H1 (cell line): ENCODE measurements around the gene ADIPOQ.

ENCODE experiments used
- ASH2L ChIP-seq: fragments of 200-600, 300-600 bp; sonication (generic); IDR thresholded peaks from one replicate; pipeline ENCODE4 v1.7.1; 2017; ENCODE audit warnings: low read length
- CREB1 ChIP-seq: IDR thresholded peaks from 2 replicates; pipeline ENCODE4 v1.6.1; 2012; ENCODE audit warnings: inconsistent platforms
- CTCF ChIP-seq, 3 experiments: IDR thresholded peaks; 1 replicate in 2 of 3; 2 replicates in 1 of 3; pipeline versions ENCODE4 v1.5.1 to v1.6.1; 2011; ENCODE audit warnings: low read length in 3 of 3, mild to moderate bottlenecking in 3 of 3, inconsistent platforms in 2 of 3, low read depth in 1 of 3, moderate library complexity in 1 of 3; ENCODE audit not compliant: insufficient read depth in 1 of 3; ENCODE audit errors: control extremely low read depth in 1 of 3
- EZH2 ChIP-seq: fragments of 200-600 bp; sonication (generic); IDR thresholded peaks from 2 replicates; pipeline ENCODE4 v1.7.1; 2012; ENCODE audit warnings: low read depth, mild to moderate bottlenecking, moderate library complexity, low read length, inconsistent platforms; ENCODE audit not compliant: severe bottlenecking
- FOSL1 ChIP-seq: IDR thresholded peaks from 2 replicates; pipeline ENCODE4 v1.6.1; 2011; ENCODE audit warnings: mild to moderate bottlenecking, low read depth, low read length, moderate library complexity; ENCODE audit not compliant: insufficient read depth
- POLR2A ChIP-seq, 2 experiments: IDR thresholded peaks; 1 replicate in 1 of 2; 2 replicates in 1 of 2; pipeline ENCODE4 v1.6.1; 2011; ENCODE audit warnings: low read depth in 2 of 2, low read length in 2 of 2, mild to moderate bottlenecking in 2 of 2; ENCODE audit errors: control extremely low read depth in 1 of 2
- RAD21 ChIP-seq, 2 experiments: IDR thresholded peaks in 1 of 2; conservative IDR thresholded peaks in 1 of 2; 2 replicates each; pipeline ENCODE4 v1.6.1; 2011; ENCODE audit warnings: low read depth in 2 of 2, low read length in 2 of 2, improper control_type of control experiment in 1 of 2, inconsistent platforms in 1 of 2, mild to moderate bottlenecking in 1 of 2, moderate library complexity in 1 of 2
- SIN3A ChIP-seq, 2 experiments: IDR thresholded peaks in 1 of 2; conservative IDR thresholded peaks in 1 of 2; 2 replicates each; pipeline ENCODE4 v1.6.1; 2011 to 2012; ENCODE audit warnings: low read length in 2 of 2, improper control_type of control experiment in 1 of 2, low read depth in 1 of 2, mild to moderate bottlenecking in 1 of 2
- TAF1 ChIP-seq: IDR thresholded peaks from 2 replicates; pipeline ENCODE4 v1.6.1; 2011; ENCODE audit warnings: mild to moderate bottlenecking, low read depth, low read length

GRCh38 chr3:186869253-186870100 lies 27.0 kb downstream of the ADIPOQ start:
- TF ChIP-seq TAF1 (no peak), RAD21 (IDR thresholded peaks at IDR 0.05 in 1 of 2, conservative IDR thresholded peaks at IDR 0.05 in 1 of 2; ENCODE audit: low read depth in 2 of 2, low read length in 2 of 2) (no peak), CTCF (IDR thresholded peaks at IDR 0.05; ENCODE audit: control extremely low read depth in 1 of 3, insufficient read depth in 1 of 3, low read depth in 1 of 3, low read length in 3 of 3) (no peak), ASH2L (no peak), EZH2 (no peak), SIN3A (conservative IDR thresholded peaks at IDR 0.05 in 1 of 2, IDR thresholded peaks at IDR 0.05 in 1 of 2; ENCODE audit: low read depth in 1 of 2, low read length in 2 of 2) (no peak), POLR2A (IDR thresholded peaks at IDR 0.05; ENCODE audit: control extremely low read depth in 1 of 2, low read depth in 2 of 2, low read length in 2 of 2) (no peak), CREB1 (no peak), FOSL1 (no peak)
